ENCODE measurements around the gene C19orf18.
A peak's percentile ranks its signal among the peaks of the same experiment; 100 is the strongest.

Gene C19orf18

DNA sequence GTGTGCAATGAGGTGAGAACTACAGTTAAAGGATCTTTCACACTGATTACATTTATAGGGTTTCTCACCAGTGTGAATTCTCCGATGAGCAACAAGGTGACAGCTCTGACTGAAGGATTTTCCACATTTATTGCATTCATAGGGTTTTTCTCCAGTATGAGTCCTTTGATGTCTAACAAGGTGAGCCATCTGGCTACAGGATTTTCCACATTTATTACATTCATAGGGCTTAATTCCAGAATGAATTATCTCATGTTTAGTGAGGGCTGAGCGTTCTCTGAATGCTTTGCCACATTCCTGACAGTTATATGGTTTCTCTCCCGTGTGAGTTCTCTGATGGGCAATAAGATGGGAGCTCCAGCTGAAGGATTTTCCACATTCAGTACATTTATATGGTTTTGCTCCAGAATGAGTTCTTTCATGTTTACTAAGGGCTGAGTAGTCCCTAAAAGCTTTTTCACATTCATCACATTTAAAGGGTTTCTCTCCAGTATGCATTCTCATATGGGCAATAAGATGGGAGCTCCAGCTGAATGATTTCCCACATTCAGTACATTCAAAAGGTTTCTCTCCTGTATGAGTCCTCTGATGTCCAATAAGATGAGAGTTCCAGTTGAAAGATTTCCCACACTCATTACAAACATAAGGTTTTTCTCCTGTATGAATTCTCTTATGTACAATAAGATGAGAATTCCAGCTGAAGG is 4.4 kb upstream of the C19orf18 start:
- TF ChIP-seq, protein P1, sequence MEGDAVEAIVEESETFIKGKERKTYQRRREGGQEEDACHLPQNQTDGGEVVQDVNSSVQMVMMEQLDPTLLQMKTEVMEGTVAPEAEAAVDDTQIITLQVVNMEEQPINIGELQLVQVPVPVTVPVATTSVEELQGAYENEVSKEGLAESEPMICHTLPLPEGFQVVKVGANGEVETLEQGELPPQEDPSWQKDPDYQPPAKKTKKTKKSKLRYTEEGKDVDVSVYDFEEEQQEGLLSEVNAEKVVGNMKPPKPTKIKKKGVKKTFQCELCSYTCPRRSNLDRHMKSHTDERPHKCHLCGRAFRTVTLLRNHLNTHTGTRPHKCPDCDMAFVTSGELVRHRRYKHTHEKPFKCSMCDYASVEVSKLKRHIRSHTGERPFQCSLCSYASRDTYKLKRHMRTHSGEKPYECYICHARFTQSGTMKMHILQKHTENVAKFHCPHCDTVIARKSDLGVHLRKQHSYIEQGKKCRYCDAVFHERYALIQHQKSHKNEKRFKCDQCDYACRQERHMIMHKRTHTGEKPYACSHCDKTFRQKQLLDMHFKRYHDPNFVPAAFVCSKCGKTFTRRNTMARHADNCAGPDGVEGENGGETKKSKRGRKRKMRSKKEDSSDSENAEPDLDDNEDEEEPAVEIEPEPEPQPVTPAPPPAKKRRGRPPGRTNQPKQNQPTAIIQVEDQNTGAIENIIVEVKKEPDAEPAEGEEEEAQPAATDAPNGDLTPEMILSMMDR (IDR thresholded peaks at IDR 0.05) = no peak

DNA sequence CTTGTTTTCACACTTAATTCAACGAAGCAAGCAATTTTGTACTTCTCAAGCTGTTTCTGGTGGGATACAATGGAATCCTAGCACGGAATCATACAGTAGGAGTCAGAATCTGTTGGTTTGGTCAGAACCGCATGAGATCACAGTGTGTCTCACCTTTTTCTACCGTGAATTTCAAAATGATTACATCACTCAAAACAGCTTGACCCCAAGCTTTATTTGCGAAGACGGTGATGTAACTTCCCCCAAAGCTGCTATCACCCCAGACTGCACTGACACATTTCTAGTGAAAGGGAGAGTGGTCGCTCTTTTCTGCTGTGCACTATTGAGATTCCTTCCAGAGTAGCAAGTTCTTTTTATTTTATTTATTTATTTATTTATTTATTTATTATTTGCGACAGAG is 9.6 kb downstream of the C19orf18 start:
- TF ChIP-seq, protein P1 (IDR thresholded peaks at IDR 0.05) = no peak

- TF ChIP-seq, protein P1 (IDR thresholded peaks at IDR 0.05) = no peak
Measured at GRCh38 chr19:57961785-57962184, 12.5 kb downstream of the C19orf18 start.

GRCh38 chr19:57954996-57955395 is 19.3 kb downstream of the C19orf18 start:
- TF ChIP-seq, protein P1 (IDR thresholded peaks at IDR 0.05) = no peak

GRCh38 chr19:57949702-57950101 is 24.6 kb downstream of the C19orf18 start:
- TF ChIP-seq, protein P1 (IDR thresholded peaks at IDR 0.05) = no peak

- TF ChIP-seq, protein P1 (IDR thresholded peaks at IDR 0.05) = no peak
Measured at GRCh38 chr19:57949296-57949695, 25.0 kb downstream of the C19orf18 start.

DNA sequence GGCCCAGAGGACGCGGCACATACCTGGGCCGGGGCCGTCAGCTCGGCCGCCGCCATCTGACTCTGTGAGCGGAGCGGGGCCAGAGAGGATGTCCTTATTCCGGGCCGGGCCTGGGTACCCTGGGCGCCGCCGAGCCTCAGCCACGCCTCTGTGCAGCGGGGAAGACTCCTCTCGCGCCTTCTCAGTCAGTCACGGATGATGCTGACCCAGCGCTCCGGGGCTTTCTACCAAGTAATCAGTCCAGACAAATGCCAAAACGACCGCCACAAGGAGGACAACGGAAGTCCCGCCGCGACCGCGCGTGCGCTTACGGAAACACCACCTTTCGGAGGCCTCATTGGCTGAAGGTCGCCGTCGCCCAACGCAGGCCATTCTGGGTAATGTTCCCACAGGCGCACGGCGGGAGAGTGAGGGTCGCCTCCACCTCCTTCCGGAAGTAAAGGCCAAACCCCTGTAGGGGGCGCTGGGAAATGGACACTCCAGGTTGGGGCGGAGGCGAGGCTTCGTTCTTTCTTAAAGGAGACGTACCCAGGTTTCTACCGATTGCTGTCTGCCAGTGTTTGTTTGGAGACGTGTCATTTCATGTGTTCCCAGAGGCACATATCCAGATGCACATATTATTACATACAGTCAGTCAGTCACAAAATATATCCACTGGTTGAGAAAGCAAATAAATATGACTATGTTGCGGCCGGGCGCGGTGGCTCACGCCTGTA is 26.8 kb downstream of the C19orf18 start, which contains the start of gene ZNF256:
TSS of gene ZNF256 (minus strand) at position 288 of the 716 bp plus-strand sequence. CDS start at position 56, 232 bp downstream.
- TF ChIP-seq, protein P1 (IDR thresholded peaks at IDR 0.05) = peak; percentile 56
